H54 (cell line): ENCODE results near the gene ABCG5.

Experiments
- DNase-seq: peaks from one replicate; pipeline ENCODE4 v3.0.0; 2011; ENCODE audit warnings: low spot score, mixed read lengths; ENCODE audit not compliant: insufficient read length
- FAIRE-seq: peaks from 3 replicates; lab custom pipeline; 2011; peaks lifted over from hg19 to GRCh38; lab: Jason Lieb, UNC
- POLR2A ChIP-seq: IDR thresholded peaks from 2 replicates; pipeline ENCODE4 v1.6.1; 2011; ENCODE audit warnings: low read depth, mild to moderate bottlenecking, low read length

The ABCG5 gene

DNA sequence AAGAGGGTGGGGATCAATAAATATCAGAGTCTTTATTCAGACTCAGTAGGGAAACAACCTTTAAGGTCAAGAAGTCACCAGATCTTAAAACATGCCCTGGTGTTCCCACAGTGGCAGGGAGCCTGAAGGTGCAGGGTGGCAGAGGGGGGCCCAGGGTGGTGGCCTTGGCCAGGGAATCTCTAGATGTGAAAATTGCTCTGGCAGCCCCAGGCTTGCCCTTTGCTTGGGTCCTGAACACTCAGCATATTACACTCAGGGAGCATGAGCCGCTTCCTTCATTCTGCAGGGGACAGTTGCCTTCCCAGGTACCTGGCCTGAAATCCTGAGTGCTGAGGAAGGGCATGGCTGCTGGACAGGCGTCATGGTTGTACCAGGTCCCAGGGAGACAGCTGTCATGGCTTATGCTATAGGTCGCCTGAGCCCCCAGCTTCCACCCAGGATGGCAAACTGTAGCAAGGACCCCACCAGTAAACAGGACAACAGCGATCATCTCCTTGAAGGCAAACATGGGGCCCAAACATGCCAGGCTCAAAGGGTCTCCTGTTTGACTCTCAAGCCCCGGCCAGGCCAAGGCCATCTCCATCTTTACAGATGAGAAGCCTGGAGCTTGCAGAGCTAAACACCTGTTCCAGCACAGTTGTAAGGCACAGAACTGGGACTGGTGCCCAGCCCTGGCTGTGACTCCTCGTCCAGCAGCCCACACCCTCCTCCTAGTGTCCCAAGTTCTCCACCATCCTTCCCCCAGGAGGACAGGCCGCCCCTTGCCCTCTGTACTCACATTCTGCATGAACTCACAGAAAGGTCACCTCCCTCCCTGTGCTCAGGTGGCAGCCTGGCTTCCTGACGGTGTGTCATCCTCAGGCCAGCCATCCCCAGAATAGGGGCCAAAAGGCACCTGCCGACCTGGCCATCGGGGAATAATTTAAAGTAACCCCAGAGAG lies 14.8 kb upstream of the ABCG5 start:
- no peak for TF ChIP-seq POLR2A
- FAIRE-seq (no peak), DNase-seq (no peak)

DNA sequence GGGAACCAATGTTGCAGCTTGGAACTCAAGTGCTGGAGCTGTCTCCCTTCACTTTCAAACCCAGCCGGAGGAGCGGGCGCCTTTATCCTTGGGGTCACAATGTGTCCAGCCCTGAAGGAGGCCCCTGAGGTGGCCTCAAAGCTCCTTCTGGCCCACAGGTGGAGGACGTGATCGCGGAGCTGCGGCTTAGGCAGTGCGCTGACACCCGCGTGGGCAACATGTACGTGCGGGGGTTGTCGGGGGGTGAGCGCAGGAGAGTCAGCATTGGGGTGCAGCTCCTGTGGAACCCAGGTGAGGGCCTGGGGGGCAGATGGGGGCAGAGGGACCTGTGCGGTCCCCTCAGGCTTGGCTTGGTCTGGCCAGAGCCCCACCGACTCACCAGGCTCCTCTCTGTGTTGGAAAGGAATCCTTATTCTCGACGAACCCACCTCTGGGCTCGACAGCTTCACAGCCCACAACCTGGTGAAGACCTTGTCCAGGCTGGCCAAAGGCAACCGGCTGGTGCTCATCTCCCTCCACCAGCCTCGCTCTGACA lies 13.6 kb upstream of the ABCG5 start:
- DNase-seq, result no peak
- FAIRE-seq, result no peak
- no peak for TF ChIP-seq POLR2A

DNA sequence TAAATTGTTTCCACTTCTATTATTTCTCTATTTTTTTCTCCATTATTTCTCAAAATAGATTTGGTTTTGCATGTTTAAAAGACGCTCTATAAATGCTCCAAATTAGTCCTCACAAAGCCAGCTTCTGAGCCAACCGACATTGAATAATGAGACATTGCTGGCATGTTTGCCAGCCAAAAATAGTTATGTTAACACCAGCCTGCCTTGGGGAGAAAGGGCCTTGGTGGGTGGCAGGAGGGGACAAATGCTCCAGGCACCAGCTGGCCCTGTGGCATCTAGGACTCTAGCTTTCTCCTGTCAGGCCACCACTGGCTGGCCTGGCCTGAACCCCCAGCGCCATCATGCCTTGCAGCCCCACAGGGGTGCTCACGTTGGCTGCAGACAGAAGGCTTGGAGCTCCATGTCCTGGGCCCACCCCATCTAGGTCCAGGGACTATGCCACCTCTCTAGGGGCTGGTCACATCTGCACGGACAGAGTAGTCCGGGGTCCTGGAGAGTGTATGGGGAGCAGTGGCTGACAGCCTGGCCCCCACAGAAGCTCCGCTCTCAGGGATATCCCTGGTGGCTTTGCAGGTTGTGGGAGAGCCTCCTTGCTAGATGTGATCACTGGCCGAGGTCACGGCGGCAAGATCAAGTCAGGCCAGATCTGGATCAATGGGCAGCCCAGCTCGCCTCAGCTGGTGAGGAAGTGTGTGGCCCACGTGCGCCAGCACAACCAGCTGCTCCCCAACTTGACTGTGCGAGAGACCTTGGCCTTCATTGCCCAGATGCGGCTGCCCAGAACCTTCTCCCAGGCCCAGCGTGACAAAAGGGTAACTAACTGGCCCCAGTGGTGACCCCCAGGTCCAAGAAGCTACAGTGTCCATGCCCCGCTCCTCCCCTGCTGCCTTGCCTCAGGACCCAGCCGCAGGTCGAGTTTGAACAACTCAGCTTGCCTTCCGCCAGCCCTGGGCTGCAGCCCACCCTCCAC lies 12.7 kb upstream of the ABCG5 start:
- FAIRE-seq, result no peak
- TF ChIP-seq POLR2A, result no peak
- DNase-seq, result no peak

DNA sequence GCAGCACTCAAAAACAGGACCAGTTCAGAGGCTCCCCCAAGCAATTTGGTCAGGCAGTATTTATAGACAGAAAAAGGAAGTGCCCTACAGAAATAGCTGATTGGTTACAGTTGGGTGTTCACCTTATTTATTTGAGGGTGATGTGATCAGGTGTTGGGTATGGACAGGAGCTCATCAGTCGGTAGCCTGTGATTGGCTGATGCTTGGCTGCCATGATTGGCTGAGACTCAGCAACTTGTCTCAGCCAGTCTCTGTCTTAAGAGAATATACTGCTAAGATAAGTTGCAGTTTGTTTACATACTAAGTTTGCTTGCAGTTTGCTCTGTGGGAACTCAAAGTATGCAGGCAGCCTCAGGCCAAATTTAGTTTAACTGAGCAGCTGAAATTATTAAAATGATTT lies 9.6 kb upstream of the ABCG5 start:
- TF ChIP-seq POLR2A, result no peak
- FAIRE-seq (no peak), DNase-seq (no peak)

DNA sequence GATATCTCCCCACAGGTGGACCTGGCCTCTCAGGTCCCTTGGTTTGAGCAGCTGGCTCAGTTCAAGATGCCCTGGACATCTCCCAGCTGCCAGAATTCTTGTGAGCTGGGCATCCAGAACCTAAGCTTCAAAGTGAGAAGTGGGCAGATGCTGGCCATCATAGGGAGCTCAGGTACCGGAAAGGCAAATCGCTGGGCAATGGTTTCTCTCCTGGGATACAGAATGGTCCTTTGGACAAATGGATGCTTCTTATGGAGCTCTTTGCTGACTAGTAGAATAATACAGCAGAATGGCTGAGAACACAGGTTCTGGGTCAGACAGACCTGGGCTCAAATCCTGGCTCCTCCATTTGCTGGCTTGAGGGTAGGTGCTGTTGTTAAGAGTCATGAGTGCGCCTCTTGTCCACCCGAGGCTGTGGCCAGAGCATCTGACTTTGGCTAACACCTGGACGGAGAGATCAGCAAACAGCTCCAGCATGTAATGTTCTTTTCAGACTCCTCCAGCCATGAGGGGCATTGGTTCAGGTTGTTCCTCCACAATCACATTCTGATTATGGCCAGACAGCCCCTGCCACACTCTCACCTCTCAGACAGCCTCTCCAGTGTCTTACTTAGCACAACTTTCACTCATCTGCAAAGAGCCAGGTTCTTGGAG lies 7.6 kb upstream of the ABCG5 start:
- TF ChIP-seq POLR2A, result no peak
- FAIRE-seq (no peak), DNase-seq (no peak)

DNA sequence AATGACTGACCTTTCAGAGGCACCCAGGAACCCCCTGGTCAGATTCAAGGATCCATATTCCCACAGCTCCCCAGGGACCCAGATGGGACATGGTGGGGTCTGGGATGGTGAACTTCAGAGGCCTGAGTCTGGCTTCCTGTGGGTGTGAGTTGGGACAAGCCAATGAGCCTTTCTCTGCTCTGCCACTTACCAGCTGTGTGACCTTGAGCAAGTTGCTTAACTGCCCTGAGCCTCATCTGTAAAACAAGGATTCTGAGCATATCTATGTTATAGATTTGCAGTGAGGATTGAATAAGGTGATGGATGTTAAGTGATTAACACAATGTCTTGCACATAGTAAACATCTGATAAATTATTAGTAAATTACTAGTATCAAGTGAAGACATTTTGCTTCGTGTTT lies 6.5 kb upstream of the ABCG5 start:
- DNase-seq (no peak), FAIRE-seq (no peak)
- TF ChIP-seq POLR2A, result no peak

DNA sequence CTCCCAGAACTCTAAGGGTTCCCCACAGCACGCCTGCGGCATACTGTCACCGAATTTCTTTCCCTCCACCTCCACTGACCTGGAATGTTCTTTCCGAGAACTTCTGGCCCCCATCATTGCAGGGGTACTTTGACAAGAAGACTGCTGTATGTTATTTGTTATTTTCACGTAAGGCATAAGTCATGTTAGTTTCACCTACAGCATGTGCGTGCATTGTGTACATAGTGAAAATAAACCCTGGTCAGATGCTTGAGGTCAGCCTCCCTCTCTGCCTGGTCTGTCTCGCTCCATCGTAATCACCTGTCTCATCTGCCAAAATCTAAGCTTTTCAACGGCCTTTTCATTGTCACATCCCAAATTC lies 4.2 kb upstream of the ABCG5 start:
- FAIRE-seq, result no peak
- DNase-seq, result no peak
- no peak for TF ChIP-seq POLR2A

DNA sequence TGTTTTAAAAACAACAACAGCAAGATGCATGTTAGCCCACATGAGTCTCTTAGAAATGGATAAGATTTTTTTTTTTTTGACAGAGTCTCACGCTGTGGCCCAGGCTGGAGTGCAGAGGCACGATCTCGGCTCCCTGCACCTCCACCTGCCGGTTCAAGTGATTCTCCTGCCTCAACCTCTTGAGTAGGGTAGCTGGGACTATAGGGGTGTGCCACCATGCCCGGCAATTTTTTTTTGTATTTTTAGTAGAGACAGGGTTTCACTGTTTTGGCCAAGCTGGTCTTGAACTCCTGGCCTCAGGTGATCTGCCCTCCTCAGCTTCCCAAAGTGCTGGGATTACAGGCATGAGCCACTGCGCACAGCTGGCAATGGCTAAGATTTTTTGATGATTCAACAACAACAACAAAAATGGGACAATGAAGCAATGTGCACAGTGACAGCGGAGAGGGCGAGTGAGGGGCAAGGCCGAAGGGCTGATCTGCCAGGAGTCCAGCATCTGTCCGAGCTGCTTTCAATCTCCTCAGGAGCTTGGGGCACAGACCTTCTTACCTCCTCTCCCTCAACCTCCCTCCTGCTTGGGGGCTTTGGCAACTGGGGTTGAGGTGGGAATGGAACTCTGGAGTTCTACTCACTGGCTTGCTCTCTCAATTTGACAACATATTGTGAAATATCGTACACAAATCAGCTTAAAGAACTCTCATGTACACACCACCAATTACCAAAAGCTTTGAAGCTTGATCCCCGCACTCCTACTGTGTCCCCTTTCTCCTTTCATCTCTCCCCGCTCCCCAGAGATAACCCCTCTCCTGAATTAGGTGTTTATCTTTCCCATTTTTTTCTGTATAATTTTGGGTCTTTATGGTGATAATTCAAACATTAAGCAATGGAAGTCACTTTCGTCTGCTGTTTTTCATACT lies 3.6 kb upstream of the ABCG5 start:
- FAIRE-seq (no peak), DNase-seq (no peak)
- TF ChIP-seq POLR2A, result no peak

DNA sequence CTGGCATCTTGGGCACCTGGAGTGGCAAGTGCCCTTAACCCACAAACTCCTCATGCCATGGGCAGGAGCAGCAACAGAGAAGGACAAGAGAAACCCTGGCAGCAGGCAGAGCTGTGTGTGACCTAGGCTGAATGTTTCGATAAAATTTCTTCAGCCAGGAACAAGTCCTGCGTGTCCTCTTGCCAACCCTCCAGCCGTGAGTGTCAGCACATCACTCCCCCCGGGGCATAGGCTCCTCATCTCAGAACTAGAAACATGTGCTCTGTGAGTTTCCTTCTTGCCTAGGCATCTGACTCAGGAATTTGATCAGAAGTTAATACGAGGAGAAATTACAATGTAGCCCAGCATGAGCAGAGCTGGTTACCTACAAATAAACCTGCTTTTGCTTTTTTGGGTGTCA lies 2.3 kb upstream of the ABCG5 start:
- TF ChIP-seq POLR2A, result no peak
- DNase-seq (no peak), FAIRE-seq (no peak)

DNA sequence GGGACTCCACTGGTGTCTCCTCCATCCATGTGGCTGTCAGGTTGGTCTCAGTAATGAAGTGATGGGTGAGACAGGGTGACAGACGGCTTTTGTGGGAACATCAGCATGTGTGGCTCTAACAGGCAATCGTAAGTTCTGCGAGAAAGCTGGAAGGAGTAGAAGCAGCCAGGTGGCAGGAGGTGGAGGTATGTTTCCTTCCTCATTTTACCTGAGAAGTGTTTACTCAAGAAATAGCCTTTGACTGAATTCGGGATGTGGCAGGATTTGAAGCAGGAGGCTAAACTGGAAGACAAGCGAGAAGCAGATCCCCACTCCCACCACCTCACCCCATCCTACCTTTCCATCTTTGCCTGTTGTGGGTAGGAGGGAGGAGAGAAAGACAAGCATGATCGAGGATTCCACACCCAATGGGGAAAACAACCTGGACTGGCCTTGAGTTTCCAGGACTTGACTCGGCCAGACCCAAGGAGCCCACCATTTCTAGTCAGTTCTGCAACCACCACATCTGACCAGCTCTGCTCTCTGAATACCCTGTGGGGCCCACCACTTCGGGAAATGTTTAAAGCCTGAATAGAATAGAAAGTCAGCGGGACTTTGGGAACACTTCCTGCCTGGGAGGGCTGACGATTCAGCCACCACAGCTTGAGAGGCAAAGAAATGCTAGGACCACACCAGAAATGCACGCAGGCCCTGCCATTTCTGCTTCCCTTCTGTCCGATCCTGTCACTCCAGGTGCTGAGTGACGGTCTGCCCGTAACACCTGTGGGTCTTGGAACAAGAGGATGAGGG lies 1.3 kb upstream of the ABCG5 start:
- no peak for FAIRE-seq
- no peak for DNase-seq
- no peak for TF ChIP-seq POLR2A

DNA sequence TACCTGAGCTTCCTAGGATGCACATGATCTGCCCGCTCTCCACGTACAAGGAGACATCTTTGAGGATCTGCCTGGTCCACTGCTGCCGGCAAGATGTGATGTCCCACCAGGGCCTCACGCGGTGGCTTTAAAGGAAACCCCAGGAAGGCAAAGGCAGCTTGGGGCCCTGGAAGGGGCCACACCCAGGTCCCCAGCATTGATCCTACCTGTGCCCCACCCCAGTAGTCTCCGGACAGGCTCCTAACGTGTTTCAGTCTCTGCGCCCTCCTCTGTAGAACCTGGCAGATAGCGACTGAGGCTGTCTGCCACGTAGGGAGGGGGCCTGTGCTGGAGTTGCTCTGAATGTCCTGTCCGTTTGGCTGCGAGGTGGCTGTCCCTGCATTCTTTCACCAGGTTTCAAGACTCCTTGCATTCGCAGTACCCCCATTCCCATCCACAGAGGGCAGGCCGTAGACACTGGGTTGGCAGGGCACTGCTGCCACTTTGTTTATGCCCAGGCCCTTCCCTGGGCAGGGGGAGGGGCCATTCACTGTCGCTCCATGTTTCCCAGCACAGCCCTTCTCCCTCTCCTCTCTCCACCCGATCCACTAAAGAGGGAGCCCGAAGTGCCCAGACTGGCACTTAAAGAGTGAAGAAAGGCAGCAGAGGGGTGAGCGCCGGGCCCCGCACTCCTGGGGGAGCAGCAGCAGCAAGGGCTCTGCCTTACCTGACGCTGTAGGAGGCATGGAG lies 644 bp downstream of the ABCG5 start:
- DNase-seq (no peak), FAIRE-seq (no peak)
- TF ChIP-seq POLR2A, result no peak

DNA sequence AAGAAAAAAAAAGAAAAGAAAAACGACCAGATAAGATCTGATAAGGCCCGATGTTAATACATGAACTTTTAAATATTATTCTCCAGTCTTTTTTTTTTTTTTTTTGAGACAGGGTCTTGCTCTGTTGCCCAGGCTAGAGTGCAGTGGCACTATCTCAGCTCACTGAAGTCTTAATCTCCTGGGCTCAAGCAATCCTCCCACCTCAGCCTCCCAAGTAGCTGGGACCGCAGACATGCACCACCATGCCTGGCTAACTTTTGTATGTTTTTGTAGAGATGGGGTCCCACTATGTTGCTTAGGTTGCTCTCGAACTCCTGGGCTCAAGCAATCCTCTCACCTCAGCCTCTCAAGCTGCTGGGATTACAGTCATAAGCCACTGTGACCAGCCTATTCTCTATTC lies 1.6 kb downstream of the ABCG5 start:
- no peak for TF ChIP-seq POLR2A
- no peak for FAIRE-seq
- no peak for DNase-seq
